Measurements from ENCODE around the gene POU2F1. TPM values are rescaled to one million over a fixed set of nuclear protein-coding genes. Genes with fewer than 3 reads are reported as not detected.

Gene POU2F1
- total and polyA plus RNA-seq, 7 donors = 2.3 to 35.5 (median 15.0) TPM

DNA sequence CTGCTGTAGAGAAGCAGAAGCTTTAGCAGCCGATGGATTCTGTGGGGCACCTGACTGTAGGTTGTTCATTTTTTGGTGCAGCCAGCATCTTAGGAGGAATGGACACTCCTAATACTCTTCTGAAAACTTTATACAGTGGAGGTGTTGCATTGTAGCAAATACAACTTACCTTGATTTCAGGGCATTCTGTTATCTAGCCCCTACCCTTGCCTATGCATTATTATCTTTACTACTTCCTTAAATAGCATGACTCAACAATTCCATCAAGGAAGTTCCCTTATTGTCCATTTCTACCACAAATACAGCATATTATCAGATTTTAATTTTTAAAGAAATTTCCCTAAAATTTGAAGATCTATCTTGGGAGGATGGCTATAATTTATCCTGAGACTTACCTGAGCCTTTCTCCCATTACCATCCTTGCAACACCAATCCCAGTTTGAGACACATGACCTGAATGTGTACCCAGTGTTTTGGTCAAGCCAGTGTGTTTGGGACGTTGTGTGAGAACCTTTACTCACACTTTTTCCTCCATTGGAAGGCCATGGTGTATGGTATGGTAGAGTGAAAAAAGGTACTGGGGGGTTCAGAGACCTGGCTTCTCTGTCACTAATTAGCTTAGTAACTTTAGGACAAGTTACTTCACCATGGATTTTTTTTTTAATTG lies 9.2 kb downstream of the POU2F1 start:
- Histone ChIP-seq H3K4me1 (peaks cover 0 to 43% (median 33%) of the 10 kb centered on the region in 4 donors), H3K36me3 (no peaks in the 10 kb centered on the region), H3K9me3 (no peaks in the 10 kb centered on the region), H3K4me3 (no peak overlapping the region), H3K27me3 (no peaks in the 10 kb centered on the region), H3K27ac (no peak overlapping the region)
- WGBS, 2 donors = 56 to 59% methylated on average over 2 of the region's 2 CpGs
- DNase-seq = no peak
- intact Hi-C loops (cut with DNase I) = loop anchor here (10.0 kb wide), 1 partner anchor 355 kb away; the partner anchor contains the start of gene TADA1
- TF ChIP-seq POLR2A (IDR thresholded peaks at IDR 0.05) = no peak
- TF ChIP-seq, protein P1, sequence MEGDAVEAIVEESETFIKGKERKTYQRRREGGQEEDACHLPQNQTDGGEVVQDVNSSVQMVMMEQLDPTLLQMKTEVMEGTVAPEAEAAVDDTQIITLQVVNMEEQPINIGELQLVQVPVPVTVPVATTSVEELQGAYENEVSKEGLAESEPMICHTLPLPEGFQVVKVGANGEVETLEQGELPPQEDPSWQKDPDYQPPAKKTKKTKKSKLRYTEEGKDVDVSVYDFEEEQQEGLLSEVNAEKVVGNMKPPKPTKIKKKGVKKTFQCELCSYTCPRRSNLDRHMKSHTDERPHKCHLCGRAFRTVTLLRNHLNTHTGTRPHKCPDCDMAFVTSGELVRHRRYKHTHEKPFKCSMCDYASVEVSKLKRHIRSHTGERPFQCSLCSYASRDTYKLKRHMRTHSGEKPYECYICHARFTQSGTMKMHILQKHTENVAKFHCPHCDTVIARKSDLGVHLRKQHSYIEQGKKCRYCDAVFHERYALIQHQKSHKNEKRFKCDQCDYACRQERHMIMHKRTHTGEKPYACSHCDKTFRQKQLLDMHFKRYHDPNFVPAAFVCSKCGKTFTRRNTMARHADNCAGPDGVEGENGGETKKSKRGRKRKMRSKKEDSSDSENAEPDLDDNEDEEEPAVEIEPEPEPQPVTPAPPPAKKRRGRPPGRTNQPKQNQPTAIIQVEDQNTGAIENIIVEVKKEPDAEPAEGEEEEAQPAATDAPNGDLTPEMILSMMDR (IDR thresholded peaks at IDR 0.05) = no peak
- TF ChIP-seq EP300 (IDR thresholded peaks at IDR 0.05) = no peak
- no peak for TF ChIP-seq POLR2AphosphoS5 (IDR thresholded peaks at IDR 0.05)

- TF ChIP-seq POLR2A (IDR thresholded peaks at IDR 0.05) (no peak), EP300 (IDR thresholded peaks at IDR 0.05) (no peak), POLR2AphosphoS5 (IDR thresholded peaks at IDR 0.05) (no peak)
- TF ChIP-seq, protein P1 (IDR thresholded peaks at IDR 0.05) = no peak
- intact Hi-C loops (cut with DNase I) = no loop called here
- no peaks in the 10 kb centered on the region for H3K27me3 ChIP-seq
Measured at GRCh38 chr1:167230437-167230836, 9.8 kb downstream of the POU2F1 start.

GRCh38 chr1:167231873-167232450 lies 11.3 kb downstream of the POU2F1 start:
- H3K27ac ChIP-seq = no peak overlapping the region
- intact Hi-C loops (cut with DNase I) = no loop called here
- H3K4me3 ChIP-seq = no peak overlapping the region
- no peaks in the 10 kb centered on the region for H3K27me3 ChIP-seq
- peaks cover 0 to 42% (median 21%) of the 10 kb centered on the region in 4 donors for H3K4me1 ChIP-seq
- no peak for DNase-seq
- 94 to 95% methylated on average over 6 of the region's 6 CpGs for WGBS, 2 donors
- H3K9me3 ChIP-seq = no peaks in the 10 kb centered on the region
- H3K36me3 ChIP-seq = no peaks in the 10 kb centered on the region
- no peak for TF ChIP-seq POLR2AphosphoS5 (IDR thresholded peaks at IDR 0.05)
- TF ChIP-seq, protein P1 (IDR thresholded peaks at IDR 0.05) = no peak
- no peak for TF ChIP-seq POLR2A (IDR thresholded peaks at IDR 0.05)
- no peak for TF ChIP-seq EP300 (IDR thresholded peaks at IDR 0.05)

More at GRCh38 chr1:167230437-167230836, 9.8 kb downstream of the POU2F1 start:
- Histone ChIP-seq H3K4me1 (peaks cover 0 to 49% (median 32%) of the 10 kb centered on the region in 4 donors), H3K9me3 (no peaks in the 10 kb centered on the region), H3K4me3 (no peak overlapping the region), H3K36me3 (no peaks in the 10 kb centered on the region), H3K27ac (no peak overlapping the region)
- DNase-seq = no peak

DNA sequence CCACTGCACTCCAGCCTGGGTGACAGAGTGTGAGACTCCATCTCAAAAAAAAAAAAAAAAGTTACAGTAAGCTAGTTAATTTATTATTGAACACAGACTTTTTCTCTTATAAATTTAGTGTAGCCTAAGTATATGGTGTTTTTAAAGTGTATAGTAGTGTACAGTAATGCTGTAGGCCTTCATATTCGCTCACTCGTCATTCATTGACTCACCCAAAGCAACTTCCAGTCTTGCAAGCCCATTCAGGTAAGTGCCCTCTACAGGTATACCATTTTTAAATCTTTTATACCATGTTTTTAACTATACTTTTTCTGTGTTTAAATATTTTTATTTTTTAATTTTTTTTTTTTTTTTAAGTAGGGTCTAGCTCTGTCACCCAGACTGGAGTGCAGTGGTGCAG lies 12.1 kb downstream of the POU2F1 start:
- H3K9me3 ChIP-seq = no peaks in the 10 kb centered on the region
- intact Hi-C loops (cut with DNase I) = no loop called here

More for the DNA sequence above, 12.1 kb downstream of the POU2F1 start:
- TF ChIP-seq EP300 (IDR thresholded peaks at IDR 0.05) (no peak), POLR2AphosphoS5 (IDR thresholded peaks at IDR 0.05) (no peak), POLR2A (IDR thresholded peaks at IDR 0.05) (no peak)
- TF ChIP-seq, protein P1 (IDR thresholded peaks at IDR 0.05) = no peak
- Histone ChIP-seq H3K36me3 (no peaks in the 10 kb centered on the region), H3K4me1 (peaks cover 0 to 34% (median 16%) of the 10 kb centered on the region in 4 donors), H3K27ac (no peak overlapping the region), H3K27me3 (no peaks in the 10 kb centered on the region), H3K4me3 (no peak overlapping the region)
- 100% methylated on average over 2 of the region's 2 CpGs for WGBS, 2 donors
- no peak for DNase-seq

Measured in sigmoid colon (tissue), 7 donors.